ENCODE measurements around the gene PPP1R27.

Gene PPP1R27

GRCh38 chr17:81809556-81809998 lies 25.3 kb downstream of the PPP1R27 start:
- no peak overlapping the region for H3K4me3 ChIP-seq (replicated peaks; ENCODE audit: low read depth, low read length)
- no peak for DNase-seq (ENCODE audit: low read depth)
- no peak for TF ChIP-seq CTCF (IDR thresholded peaks at IDR 0.05; ENCODE audit: low read length, missing control alignments)

GRCh38 chr17:81808778-81809555 lies 25.9 kb downstream of the PPP1R27 start:
- H3K4me3 ChIP-seq (replicated peaks; ENCODE audit: low read depth, low read length) = no peak overlapping the region
- no peak for DNase-seq (ENCODE audit: low read depth)
- TF ChIP-seq CTCF (IDR thresholded peaks at IDR 0.05; ENCODE audit: low read length, missing control alignments) = no peak

- DNase-seq (ENCODE audit: low read depth) = no peak
- no peak for TF ChIP-seq CTCF (IDR thresholded peaks at IDR 0.05; ENCODE audit: low read length, missing control alignments)
- H3K4me3 ChIP-seq (replicated peaks; ENCODE audit: low read depth, low read length) = no peak overlapping the region
Observed at GRCh38 chr17:81807839-81808238, 27.0 kb downstream of the PPP1R27 start.

GRCh38 chr17:81807210-81807719 lies 27.6 kb downstream of the PPP1R27 start:
- TF ChIP-seq CTCF (IDR thresholded peaks at IDR 0.05; ENCODE audit: low read length, missing control alignments) = no peak
- DNase-seq (ENCODE audit: low read depth) = no peak
- no peak overlapping the region for H3K4me3 ChIP-seq (replicated peaks; ENCODE audit: low read depth, low read length)

- no peak for DNase-seq (ENCODE audit: low read depth)
- H3K4me3 ChIP-seq (replicated peaks; ENCODE audit: low read depth, low read length) = no peak overlapping the region
- TF ChIP-seq CTCF (IDR thresholded peaks at IDR 0.05; ENCODE audit: low read length, missing control alignments) = no peak
Observed at GRCh38 chr17:81806461-81807209, 28.2 kb downstream of the PPP1R27 start.

- H3K4me3 ChIP-seq (replicated peaks; ENCODE audit: low read depth, low read length) = no peak overlapping the region
- TF ChIP-seq CTCF (IDR thresholded peaks at IDR 0.05; ENCODE audit: low read length, missing control alignments) = no peak
- no peak for DNase-seq (ENCODE audit: low read depth)
Observed at GRCh38 chr17:81805707-81806460, 29.0 kb downstream of the PPP1R27 start.
